Endothelial cell of umbilical vein (primary cell): ENCODE results near the gene SCGN. TPM values are rescaled to one million over a fixed set of nuclear protein-coding genes. Genes with fewer than 3 reads are reported as not detected.

Experiments used
- BruUV-seq: library from RNA; stranded (reverse); fragments of 400-500 nt; replicated peaks from 2 replicates; lab custom pipeline; 2021; lab: Mats Ljungman, UMichigan
- CTCF ChIA-PET: fragments of 300-600, 350-600 bp; sonication (Branson Sonifier 250); formaldehyde crosslinking; loops from one replicate; lab custom pipeline; 2021; ENCODE audit warnings: antibody characterized with exemption, inconsistent platforms; lab: Charles Lee
- POLR2A ChIA-PET: fragments of 300-600, 350-600 bp; sonication (Branson Sonifier 250); formaldehyde crosslinking; loops from one replicate; lab custom pipeline; 2021; ENCODE audit warnings: antibody characterized with exemption, inconsistent platforms; lab: Charles Lee
- DNase-seq: peaks from one replicate; pipeline ENCODE4 v3.0.0-alpha.2; 2011; ENCODE audit warnings: low read depth, low spot score
- FAIRE-seq: peaks from 2 replicates; lab custom pipeline; 2011; peaks lifted over from hg19 to GRCh38; lab: Jason Lieb, UNC
- H2AFZ ChIP-seq: 2 replicates; pipeline ENCODE4 v1.6.0; 2012; ENCODE audit warnings: low read depth, low read length, control low read depth, inconsistent platforms
- H3K27ac ChIP-seq: 2 replicates; pipeline ENCODE4 v1.5.1; 2011; ENCODE audit warnings: low read depth, mild to moderate bottlenecking, control low read depth, low read length, moderate library complexity; ENCODE audit not compliant: insufficient read depth
- H3K27me3 ChIP-seq, 2 experiments: 2 replicates each; pipeline versions ENCODE4 v1.6.0 to v1.6.1; 2011; ENCODE audit warnings: low read length in 2 of 2, mixed read lengths in 1 of 2; ENCODE audit not compliant: control insufficient read depth in 2 of 2, insufficient read depth in 2 of 2
- H3K36me3 ChIP-seq, 2 experiments: 2 replicates in 1 of 2; 3 replicates in 1 of 2; pipeline ENCODE4 v1.5.1; 2011; ENCODE audit warnings: low read length in 2 of 2, mild to moderate bottlenecking in 1 of 2, moderate library complexity in 1 of 2; ENCODE audit not compliant: control insufficient read depth in 2 of 2, insufficient read depth in 2 of 2; ENCODE audit errors: extremely low read depth in 1 of 2
- H3K4me1 ChIP-seq: 3 replicates; pipeline ENCODE4 v1.5.1; 2011; ENCODE audit warnings: mild to moderate bottlenecking, low read length; ENCODE audit not compliant: control insufficient read depth, insufficient read depth; ENCODE audit errors: extremely low read depth
- H3K4me2 ChIP-seq: 2 replicates; pipeline ENCODE4 v1.6.1; 2011; ENCODE audit warnings: low read length, control low read depth, mixed read lengths; ENCODE audit not compliant: insufficient read depth
- H3K4me3 ChIP-seq, 3 experiments: fragments of 200-600 bp in 1 of 3; sonication (generic), shearing (Covaris generic) in 1 of 3; replicated peaks in 1 of 3; 2 replicates each; pipeline ENCODE4 v1.5.1; 2011 to 2016; ENCODE audit warnings: control low read depth in 3 of 3, low read length in 3 of 3, mild to moderate bottlenecking in 2 of 3, inconsistent platforms in 1 of 3, low read depth in 1 of 3, moderate library complexity in 1 of 3; ENCODE audit not compliant: insufficient read depth in 1 of 3
- H3K79me2 ChIP-seq: 2 replicates; pipeline ENCODE4 v1.6.0; 2012; ENCODE audit warnings: low read length, inconsistent platforms; ENCODE audit not compliant: control insufficient read depth, insufficient read depth
- H3K9ac ChIP-seq: replicated peaks from 2 replicates; pipeline ENCODE3; 2011; ENCODE audit warnings: low read length, control low read depth; ENCODE audit not compliant: insufficient read depth; ENCODE audit errors: extremely low read depth
- H3K9me1 ChIP-seq: replicated peaks from 3 replicates; pipeline ENCODE4 v1.6.0; 2011; ENCODE audit warnings: mild to moderate bottlenecking, low read length; ENCODE audit not compliant: control insufficient read depth, insufficient read depth; ENCODE audit errors: extremely low read depth
- H3K9me3 ChIP-seq: replicated peaks from 2 replicates; pipeline ENCODE4 v1.5.1; 2012; ENCODE audit warnings: low read length, inconsistent platforms; ENCODE audit not compliant: control insufficient read depth, insufficient read depth
- H4K20me1 ChIP-seq: replicated peaks from 2 replicates; pipeline ENCODE3; 2011; ENCODE audit warnings: mild to moderate bottlenecking, low read length; ENCODE audit not compliant: control insufficient read depth, insufficient read depth; ENCODE audit errors: extremely low read depth
- EZH2 ChIP-seq: IDR thresholded peaks from 2 replicates; pipeline ENCODE4 v1.6.1; 2012; ENCODE audit warnings: borderline replicate concordance, low read depth, mild to moderate bottlenecking, moderate library complexity, low read length, inconsistent platforms; ENCODE audit not compliant: severe bottlenecking
- FOS ChIP-seq: IDR thresholded peaks from 2 replicates; pipeline ENCODE4 v1.6.1; 2011; ENCODE audit warnings: mild to moderate bottlenecking, low read length, moderate library complexity, borderline replicate concordance; ENCODE audit not compliant: insufficient read depth
- GATA2 ChIP-seq: IDR thresholded peaks from 2 replicates; pipeline ENCODE4 v1.7.0; 2011; ENCODE audit warnings: low read depth, mild to moderate bottlenecking, moderate library complexity, mixed read lengths, low read length; ENCODE audit not compliant: insufficient read length, insufficient read depth
- JUN ChIP-seq: IDR thresholded peaks from 2 replicates; pipeline ENCODE4 v1.6.1; 2011; ENCODE audit warnings: borderline replicate concordance, low read depth; ENCODE audit not compliant: insufficient read length, insufficient read depth
- MYC ChIP-seq: IDR thresholded peaks from one replicate; pipeline ENCODE4 v1.6.1; 2011; ENCODE audit warnings: mild to moderate bottlenecking, low read depth, low read length
- POLR2A ChIP-seq: IDR thresholded peaks from 2 replicates; pipeline ENCODE4 v1.6.1; 2012; ENCODE audit warnings: low read depth, mild to moderate bottlenecking, control low read depth, low read length
- POLR2AphosphoS5 ChIP-seq: IDR thresholded peaks from 2 replicates; pipeline ENCODE4 v1.6.1; 2012; ENCODE audit warnings: low read depth, mild to moderate bottlenecking, control low read depth, low read length, moderate library complexity; ENCODE audit not compliant: insufficient read depth
- dilution Hi-C: fragments of 300-500 bp; cut with MboI; formaldehyde crosslinking; loops from one replicate; pipeline ENCODE4 v1.15.0; 2019; ENCODE audit warnings: low sequenced_read_pairs; ENCODE audit not compliant: extremely low pct_ligation_motif_present
- intact Hi-C: fragments of 100-400 bp; cut with micrococcal nuclease; formaldehyde crosslinking; loops from one replicate; pipeline ENCODE4 v1.10.0; 2022
- polyA plus RNA-seq, 4 experiments: library from polyadenylated mRNA; depleted of rRNA in 3 of 4; stranded (reverse) in 3 of 4; unstranded in 1 of 4; fragments of >200 nt; gene quantifications; 2 replicates each; pipeline versions ENCODE4 v1.2.1 to v1.2.3, GENCODE V29; 2011 to 2012; ENCODE audit warnings: missing spikeins in 1 of 4
- total RNA-seq: library from RNA; stranded (reverse); gene quantifications from 2 replicates; pipeline ENCODE4 v1.2.3, GENCODE V29; 2021
- TF ChIP-seq, protein P1 (sequence below): IDR thresholded peaks from 2 replicates; pipeline ENCODE4 v1.6.1; 2011; ENCODE audit not compliant: insufficient read depth, insufficient read length
- TF ChIP-seq, protein P2 (sequence below), 2 donors: IDR thresholded peaks; 1 replicate in 1 of 2; 2 replicates in 1 of 2; pipeline ENCODE4 v1.5.1; 2011; ENCODE audit warnings: low read length in 2 of 2, mild to moderate bottlenecking in 2 of 2, moderate library complexity in 2 of 2, control low read depth in 1 of 2, inconsistent platforms in 1 of 2, low read depth in 1 of 2; ENCODE audit not compliant: insufficient read depth in 1 of 2; ENCODE audit errors: extremely low read depth in 1 of 2

Gene SCGN
- total and polyA plus RNA-seq, 2 donors (not counting 3 experiments of a cell fraction or from before 2014, with no cell fraction given), result not detected

DNA sequence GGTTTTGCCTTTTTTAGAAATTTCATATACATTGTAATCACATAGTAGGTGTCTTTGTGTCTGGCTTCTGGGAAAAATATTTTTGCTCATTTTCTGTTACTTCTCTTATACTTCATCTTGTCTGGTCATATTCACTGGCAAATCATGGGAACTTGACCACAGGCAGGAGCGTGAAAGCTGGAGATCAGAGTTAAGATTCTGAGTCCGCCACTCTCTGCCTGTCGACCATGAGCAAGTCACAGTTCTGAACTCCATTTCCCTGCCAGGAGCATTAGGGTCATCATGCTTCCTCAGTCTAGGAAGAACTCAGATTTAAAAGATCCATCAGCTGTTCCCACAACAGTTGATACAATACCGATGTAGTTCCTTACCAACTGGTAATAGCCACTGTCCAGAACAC, 12.4 kb upstream of the SCGN start:
- Histone ChIP-seq H3K27ac (no peak overlapping the region), H3K36me3 (no peaks in the 10 kb centered on the region), H3K79me2 (no peaks in the 10 kb centered on the region), H3K9me1 (no peaks in the 10 kb centered on the region), H2AFZ (no peak overlapping the region), H3K9me3 (no peaks in the 10 kb centered on the region), H3K4me3 (no peak overlapping the region), H3K27me3 (no peaks in the 10 kb centered on the region), H3K4me2 (no peak overlapping the region), H3K9ac (no peak overlapping the region), H4K20me1 (no peaks in the 10 kb centered on the region), H3K4me1 (no peaks in the 10 kb centered on the region)
- DNase-seq (no peak), FAIRE-seq (no peak)
- ChIA-PET POLR2A (no interaction called here), CTCF (no interaction called here)
- dilution Hi-C loops, result no loop called here
- no TSS peak for BruUV-seq
- intact Hi-C loops, result no loop called here
- TF ChIP-seq MYC, result no peak
- TF ChIP-seq, protein P1, sequence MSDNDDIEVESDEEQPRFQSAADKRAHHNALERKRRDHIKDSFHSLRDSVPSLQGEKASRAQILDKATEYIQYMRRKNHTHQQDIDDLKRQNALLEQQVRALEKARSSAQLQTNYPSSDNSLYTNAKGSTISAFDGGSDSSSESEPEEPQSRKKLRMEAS, result no peak
- no peak for TF ChIP-seq GATA2
- TF ChIP-seq EZH2, result no peak
- TF ChIP-seq, protein P2, sequence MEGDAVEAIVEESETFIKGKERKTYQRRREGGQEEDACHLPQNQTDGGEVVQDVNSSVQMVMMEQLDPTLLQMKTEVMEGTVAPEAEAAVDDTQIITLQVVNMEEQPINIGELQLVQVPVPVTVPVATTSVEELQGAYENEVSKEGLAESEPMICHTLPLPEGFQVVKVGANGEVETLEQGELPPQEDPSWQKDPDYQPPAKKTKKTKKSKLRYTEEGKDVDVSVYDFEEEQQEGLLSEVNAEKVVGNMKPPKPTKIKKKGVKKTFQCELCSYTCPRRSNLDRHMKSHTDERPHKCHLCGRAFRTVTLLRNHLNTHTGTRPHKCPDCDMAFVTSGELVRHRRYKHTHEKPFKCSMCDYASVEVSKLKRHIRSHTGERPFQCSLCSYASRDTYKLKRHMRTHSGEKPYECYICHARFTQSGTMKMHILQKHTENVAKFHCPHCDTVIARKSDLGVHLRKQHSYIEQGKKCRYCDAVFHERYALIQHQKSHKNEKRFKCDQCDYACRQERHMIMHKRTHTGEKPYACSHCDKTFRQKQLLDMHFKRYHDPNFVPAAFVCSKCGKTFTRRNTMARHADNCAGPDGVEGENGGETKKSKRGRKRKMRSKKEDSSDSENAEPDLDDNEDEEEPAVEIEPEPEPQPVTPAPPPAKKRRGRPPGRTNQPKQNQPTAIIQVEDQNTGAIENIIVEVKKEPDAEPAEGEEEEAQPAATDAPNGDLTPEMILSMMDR (IDR thresholded peaks at IDR 0.05; ENCODE audit: extremely low read depth in 1 of 2, insufficient read depth in 1 of 2, low read depth in 1 of 2, low read length in 2 of 2), result no peak
- no peak for TF ChIP-seq POLR2A
- TF ChIP-seq FOS, result no peak
- no peak for TF ChIP-seq POLR2AphosphoS5
- no peak for TF ChIP-seq JUN
